Astrocyte (in vitro differentiated cells and primary cell): ENCODE measurements around the gene SH2D6. TPM values are rescaled to one million over a fixed set of nuclear protein-coding genes. Genes with fewer than 3 reads are reported as not detected.

Source experiments
- DNase-seq: peaks from one replicate; pipeline ENCODE4 v3.0.0-alpha.2; 2010; ENCODE audit warnings: low read depth
- FAIRE-seq: peaks from 2 replicates; lab custom pipeline; 2011; peaks lifted over from hg19 to GRCh38; lab: Jason Lieb, UNC
- H2AFZ ChIP-seq: 2 replicates; pipeline ENCODE4 v1.6.0; 2012; ENCODE audit warnings: low read depth, low read length, inconsistent platforms
- H3K27ac ChIP-seq: 2 replicates; pipeline ENCODE4 v1.5.1; 2011; ENCODE audit warnings: low read depth, low read length, inconsistent platforms
- H3K27me3 ChIP-seq: 2 replicates; pipeline ENCODE4 v1.6.0; 2011; ENCODE audit warnings: low read length, inconsistent platforms; ENCODE audit not compliant: insufficient read depth
- H3K36me3 ChIP-seq: 2 replicates; pipeline ENCODE4 v1.5.1; 2011; ENCODE audit warnings: low read length, inconsistent platforms; ENCODE audit not compliant: insufficient read depth
- H3K4me1 ChIP-seq: 2 replicates; pipeline ENCODE4 v1.5.1; 2011; ENCODE audit warnings: low read length, inconsistent platforms; ENCODE audit not compliant: insufficient read depth
- H3K4me2 ChIP-seq: 2 replicates; pipeline ENCODE4 v1.6.0; 2012; ENCODE audit warnings: low read length, inconsistent platforms
- H3K4me3 ChIP-seq: 2 replicates; pipeline ENCODE4 v1.5.1; 2011; ENCODE audit warnings: low read depth, mild to moderate bottlenecking, low read length, inconsistent platforms; ENCODE audit not compliant: insufficient read depth
- H3K79me2 ChIP-seq: 2 replicates; pipeline ENCODE4 v1.6.0; 2012; ENCODE audit warnings: mild to moderate bottlenecking, low read length, inconsistent platforms; ENCODE audit not compliant: insufficient read depth
- H3K9ac ChIP-seq: 2 replicates; pipeline ENCODE4 v1.6.0; 2012; ENCODE audit warnings: mild to moderate bottlenecking, low read length, inconsistent platforms
- H3K9me3 ChIP-seq: 2 replicates; pipeline ENCODE4 v1.5.1; 2012; ENCODE audit warnings: low read depth, mild to moderate bottlenecking, low read length, inconsistent platforms; ENCODE audit not compliant: insufficient read depth
- H4K20me1 ChIP-seq: 2 replicates; pipeline ENCODE4 v1.6.0; 2012; ENCODE audit warnings: low read length, inconsistent platforms; ENCODE audit not compliant: insufficient read depth
- H3K27ac Mint-ChIP-seq: one replicate; pipeline ENCODE4 v1.8.0; 2021; ENCODE audit warnings: mild to moderate bottlenecking, mixed read lengths; ENCODE audit not compliant: unreplicated experiment
- H3K27me3 Mint-ChIP-seq: one replicate; pipeline ENCODE4 v1.8.0; 2021; ENCODE audit warnings: low read depth, mixed read lengths; ENCODE audit not compliant: unreplicated experiment
- H3K36me3 Mint-ChIP-seq: one replicate; pipeline ENCODE4 v1.8.0; 2021; ENCODE audit warnings: low read depth, mixed read lengths; ENCODE audit not compliant: unreplicated experiment
- H3K4me1 Mint-ChIP-seq: one replicate; pipeline ENCODE4 v1.8.0; 2021; ENCODE audit warnings: low read depth, mixed read lengths; ENCODE audit not compliant: unreplicated experiment
- H3K4me3 Mint-ChIP-seq: one replicate; pipeline ENCODE4 v1.8.0; 2021; ENCODE audit warnings: mild to moderate bottlenecking, moderate library complexity, mixed read lengths; ENCODE audit not compliant: unreplicated experiment
- H3K9me3 Mint-ChIP-seq: one replicate; pipeline ENCODE4 v1.8.0; 2021; ENCODE audit warnings: mild to moderate bottlenecking, mixed read lengths; ENCODE audit not compliant: unreplicated experiment
- CTCF ChIP-seq: IDR thresholded peaks from 2 replicates; pipeline ENCODE4 v1.5.1; 2011; ENCODE audit warnings: low read depth, mild to moderate bottlenecking, inconsistent platforms, low read length, moderate library complexity; ENCODE audit not compliant: insufficient read depth
- EZH2 ChIP-seq: IDR thresholded peaks from 2 replicates; pipeline ENCODE4 v1.6.1; 2012; ENCODE audit warnings: mild to moderate bottlenecking, low read length, inconsistent platforms; ENCODE audit not compliant: insufficient read depth
- total RNA-seq: library from RNA; stranded (reverse); gene quantifications from 2 replicates; pipeline ENCODE4 v1.2.1, GENCODE V29; 2021

SH2D6 gene
- total RNA-seq, 1 donor from 2014 or later: 0.64 TPM

- Histone ChIP-seq H3K9ac (no peak overlapping the region), H4K20me1 (peaks cover 2% of the 10 kb centered on the region), H3K9me3 (no peaks in the 10 kb centered on the region), H3K4me1 (peaks cover 33% of the 10 kb centered on the region), H3K27ac (no peak overlapping the region), H3K79me2 (peaks cover 24% of the 10 kb centered on the region), H3K27me3 (no peaks in the 10 kb centered on the region), H3K36me3 (no peaks in the 10 kb centered on the region), H2AFZ (no peak overlapping the region), H3K4me3 (no peak overlapping the region), H3K4me2 (no peak overlapping the region)
- no peaks in the 10 kb centered on the region for H3K27me3 Mint-ChIP-seq
- TF ChIP-seq CTCF (no peak), EZH2 (no peak)
- no peak overlapping the region for H3K4me3 Mint-ChIP-seq
- no peaks in the 10 kb centered on the region for H3K9me3 Mint-ChIP-seq
- DNase-seq (no peak), FAIRE-seq (no peak)
- peaks cover 18% of the 10 kb centered on the region for H3K4me1 Mint-ChIP-seq
- H3K36me3 Mint-ChIP-seq: no peaks in the 10 kb centered on the region
- no peak overlapping the region for H3K27ac Mint-ChIP-seq
These were observed 2.4 kb upstream of the SH2D6 start for GRCh38 chr2:85415980-85416650.

GRCh38 chr2:85419009-85419675 is 628 bp downstream of the SH2D6 start:
- FAIRE-seq (no peak), DNase-seq (no peak)
- no peak for TF ChIP-seq CTCF
- no peak for TF ChIP-seq EZH2
- Mint-ChIP-seq H3K27me3 (peaks cover 3% of the 10 kb centered on the region), H3K4me1 (peaks cover 24% of the 10 kb centered on the region), H3K4me3 (peak overlapping the region; percentile 86), H3K9me3 (no peaks in the 10 kb centered on the region), H3K36me3 (no peaks in the 10 kb centered on the region), H3K27ac (peak overlapping the region; percentile 87)
- no peaks in the 10 kb centered on the region for H3K36me3 ChIP-seq
- H3K9me3 ChIP-seq: no peaks in the 10 kb centered on the region
- peak overlapping the region; percentile 88 for H3K4me3 ChIP-seq
- peaks cover 31% of the 10 kb centered on the region for H3K4me1 ChIP-seq
- no peaks in the 10 kb centered on the region for H4K20me1 ChIP-seq
- peak overlapping the region; percentile 98 for H2AFZ ChIP-seq
- peaks cover 4% of the 10 kb centered on the region for H3K79me2 ChIP-seq
- H3K9ac ChIP-seq: peak overlapping the region; percentile 91
- H3K4me2 ChIP-seq: peak overlapping the region; percentile 90
- H3K27me3 ChIP-seq: no peaks in the 10 kb centered on the region
- H3K27ac ChIP-seq: peak overlapping the region; percentile 90
